ENCODE data around the gene MAP4K4. TPM values are rescaled to one million over a fixed set of nuclear protein-coding genes. Genes with fewer than 3 reads are reported as not detected.
A peak's percentile ranks its signal among the peaks of the same experiment; 100 is the strongest.

Gene MAP4K4
- total and polyA plus RNA-seq, 4 donors, result 19.7 to 91.7 (median 54.0) TPM

GRCh38 chr2:101897301-101897700, 199.8 kb downstream of the MAP4K4 start:
- WGBS, 2 donors, result 39 to 72% methylated on average over 1 of the region's 1 CpG
- no peak overlapping the region for H3K27ac ChIP-seq (ENCODE audit: low read depth in 1 of 2, low read length in 1 of 2)
- peaks cover 0 to 3% (median 0%) of the 10 kb centered on the region in 5 donors for H3K4me1 ChIP-seq (ENCODE audit: control insufficient read depth in 5 of 5, insufficient read depth in 5 of 5, low read length in 5 of 5)
- peaks cover 0 to 6% (median 2%) of the 10 kb centered on the region in 4 donors for H3K9me3 ChIP-seq (ENCODE audit: control insufficient read depth in 4 of 4, insufficient read depth in 3 of 4, low read length in 3 of 4)
- H3K36me3 ChIP-seq (ENCODE audit: control insufficient read depth in 4 of 4, insufficient read depth in 4 of 4, low read length in 4 of 4), result peaks cover 12 to 22% (median 18%) of the 10 kb centered on the region in 4 donors
- DNase-seq (peak in 2 of 3 donors; percentile 15 to 20), ATAC-seq (ENCODE audit: insufficient read depth, low FRiP score) (no peak)
- no peak overlapping the region for H3K4me3 ChIP-seq
- H3K9ac ChIP-seq (ENCODE audit: insufficient read depth in 1 of 2, low read length in 2 of 2), result no peak overlapping the region
- no peaks in the 10 kb centered on the region for H3K27me3 ChIP-seq (ENCODE audit: control insufficient read depth in 3 of 3, insufficient read depth in 3 of 3, low read length in 2 of 3)
- no peak for TF ChIP-seq CTCF (IDR thresholded peaks at IDR 0.05; ENCODE audit: control extremely low read depth, extremely low read depth)

- Histone ChIP-seq H3K4me1 (ENCODE audit: control insufficient read depth in 5 of 5, insufficient read depth in 5 of 5, low read length in 5 of 5) (peaks cover 0 to 3% (median 0%) of the 10 kb centered on the region in 5 donors), H3K4me3 (no peak overlapping the region), H3K27ac (ENCODE audit: low read depth in 1 of 2, low read length in 1 of 2) (no peak overlapping the region), H3K9me3 (ENCODE audit: control insufficient read depth in 4 of 4, insufficient read depth in 3 of 4, low read length in 3 of 4) (peaks cover 0 to 8% (median 2%) of the 10 kb centered on the region in 4 donors), H3K9ac (ENCODE audit: insufficient read depth in 1 of 2, low read length in 2 of 2) (no peak overlapping the region), H3K36me3 (ENCODE audit: control insufficient read depth in 4 of 4, insufficient read depth in 4 of 4, low read length in 4 of 4) (peaks cover 0 to 5% (median 3%) of the 10 kb centered on the region in 4 donors), H3K27me3 (ENCODE audit: control insufficient read depth in 3 of 3, insufficient read depth in 3 of 3, low read length in 2 of 3) (no peaks in the 10 kb centered on the region)
- ATAC-seq (ENCODE audit: insufficient read depth, low FRiP score) (no peak), DNase-seq (no peak)
- TF ChIP-seq CTCF (IDR thresholded peaks at IDR 0.05; ENCODE audit: control extremely low read depth, extremely low read depth), result no peak
Measured at GRCh38 chr2:101899265-101899664, 201.8 kb downstream of the MAP4K4 start.

GRCh38 chr2:101899871-101900270, 202.4 kb downstream of the MAP4K4 start:
- WGBS, 2 donors, result 83 to 96% methylated on average over 1 of the region's 1 CpG
- no peak for TF ChIP-seq CTCF (IDR thresholded peaks at IDR 0.05; ENCODE audit: control extremely low read depth, extremely low read depth)
- H3K4me3 ChIP-seq, result no peak overlapping the region
- H3K9me3 ChIP-seq (ENCODE audit: control insufficient read depth in 4 of 4, insufficient read depth in 3 of 4, low read length in 3 of 4), result peaks cover 0 to 10% (median 2%) of the 10 kb centered on the region in 4 donors
- peaks cover 0 to 3% (median 0%) of the 10 kb centered on the region in 5 donors for H3K4me1 ChIP-seq (ENCODE audit: control insufficient read depth in 5 of 5, insufficient read depth in 5 of 5, low read length in 5 of 5)
- no peaks in the 10 kb centered on the region for H3K27me3 ChIP-seq (ENCODE audit: control insufficient read depth in 3 of 3, insufficient read depth in 3 of 3, low read length in 2 of 3)
- H3K36me3 ChIP-seq (ENCODE audit: control insufficient read depth in 4 of 4, insufficient read depth in 4 of 4, low read length in 4 of 4), result peaks cover 0 to 3% (median 1%) of the 10 kb centered on the region in 4 donors
- ATAC-seq (ENCODE audit: insufficient read depth, low FRiP score) (no peak), DNase-seq (no peak)
- no peak overlapping the region for H3K9ac ChIP-seq (ENCODE audit: insufficient read depth in 1 of 2, low read length in 2 of 2)
- H3K27ac ChIP-seq (ENCODE audit: low read depth in 1 of 2, low read length in 1 of 2), result no peak overlapping the region

GRCh38 chr2:101900375-101900774, 202.9 kb downstream of the MAP4K4 start:
- H3K9ac ChIP-seq (ENCODE audit: insufficient read depth in 1 of 2, low read length in 2 of 2), result no peak overlapping the region
- 69 to 89% methylated on average over 9 of the region's 9 CpGs for WGBS, 2 donors
- H3K9me3 ChIP-seq (ENCODE audit: control insufficient read depth in 4 of 4, insufficient read depth in 3 of 4, low read length in 3 of 4), result peaks cover 0 to 10% (median 2%) of the 10 kb centered on the region in 4 donors
- H3K36me3 ChIP-seq (ENCODE audit: control insufficient read depth in 4 of 4, insufficient read depth in 4 of 4, low read length in 4 of 4), result peaks cover 0 to 3% (median 0%) of the 10 kb centered on the region in 4 donors
- TF ChIP-seq CTCF (IDR thresholded peaks at IDR 0.05; ENCODE audit: control extremely low read depth, extremely low read depth), result no peak
- no peak overlapping the region for H3K27ac ChIP-seq (ENCODE audit: low read depth in 1 of 2, low read length in 1 of 2)
- no peak overlapping the region for H3K4me3 ChIP-seq
- H3K4me1 ChIP-seq (ENCODE audit: control insufficient read depth in 5 of 5, insufficient read depth in 5 of 5, low read length in 5 of 5), result peaks cover 0 to 3% (median 0%) of the 10 kb centered on the region in 5 donors
- DNase-seq (no peak), ATAC-seq (ENCODE audit: insufficient read depth, low FRiP score) (no peak)
- no peaks in the 10 kb centered on the region for H3K27me3 ChIP-seq (ENCODE audit: control insufficient read depth in 3 of 3, insufficient read depth in 3 of 3, low read length in 2 of 3)

All from lung (tissue), 12 donors.